Measurements from ENCODE around the gene SLC13A3.

SLC13A3 gene

GRCh38 chr20:46549188-46549972 lies 101.9 kb downstream of the SLC13A3 start:
- Histone ChIP-seq H3K27me3 (ENCODE audit: low read depth, low read length) (no peaks in the 10 kb centered on the region), H3K9me3 (ENCODE audit: control insufficient read depth in 1 of 2, low read length in 2 of 2) (no peaks in the 10 kb centered on the region), H3K36me3 (ENCODE audit: control insufficient read depth in 1 of 2, insufficient read depth in 2 of 2, low read length in 2 of 2) (no peaks in the 10 kb centered on the region), H3K4me1 (ENCODE audit: control insufficient read depth in 1 of 2, insufficient read depth in 2 of 2, low read length in 2 of 2) (no peaks in the 10 kb centered on the region), H3K27ac (ENCODE audit: low read length) (no peak overlapping the region), H3K4me3 (ENCODE audit: low read depth in 1 of 2, low read length in 2 of 2) (no peak overlapping the region)

- no peaks in the 10 kb centered on the region for H3K27me3 ChIP-seq (ENCODE audit: low read depth, low read length)
- no peaks in the 10 kb centered on the region for H3K36me3 ChIP-seq (ENCODE audit: control insufficient read depth in 1 of 2, insufficient read depth in 2 of 2, low read length in 2 of 2)
- no peaks in the 10 kb centered on the region for H3K9me3 ChIP-seq (ENCODE audit: control insufficient read depth in 1 of 2, low read length in 2 of 2)
- no peaks in the 10 kb centered on the region for H3K4me1 ChIP-seq (ENCODE audit: control insufficient read depth in 1 of 2, insufficient read depth in 2 of 2, low read length in 2 of 2)
- H3K4me3 ChIP-seq (ENCODE audit: low read depth in 1 of 2, low read length in 2 of 2): no peak overlapping the region
- H3K27ac ChIP-seq (ENCODE audit: low read length): no peak overlapping the region
Observed at GRCh38 chr20:46548688-46549087, 102.6 kb downstream of the SLC13A3 start.

- H3K36me3 ChIP-seq (ENCODE audit: control insufficient read depth in 1 of 2, insufficient read depth in 2 of 2, low read length in 2 of 2): no peaks in the 10 kb centered on the region
- H3K4me3 ChIP-seq (ENCODE audit: low read depth in 1 of 2, low read length in 2 of 2): no peak overlapping the region
- no peaks in the 10 kb centered on the region for H3K4me1 ChIP-seq (ENCODE audit: control insufficient read depth in 1 of 2, insufficient read depth in 2 of 2, low read length in 2 of 2)
- H3K9me3 ChIP-seq (ENCODE audit: control insufficient read depth in 1 of 2, low read length in 2 of 2): no peaks in the 10 kb centered on the region
- H3K27ac ChIP-seq (ENCODE audit: low read length): no peak overlapping the region
- H3K27me3 ChIP-seq (ENCODE audit: low read depth, low read length): no peaks in the 10 kb centered on the region
Observed at GRCh38 chr20:46547995-46548394, 103.3 kb downstream of the SLC13A3 start.

DNA sequence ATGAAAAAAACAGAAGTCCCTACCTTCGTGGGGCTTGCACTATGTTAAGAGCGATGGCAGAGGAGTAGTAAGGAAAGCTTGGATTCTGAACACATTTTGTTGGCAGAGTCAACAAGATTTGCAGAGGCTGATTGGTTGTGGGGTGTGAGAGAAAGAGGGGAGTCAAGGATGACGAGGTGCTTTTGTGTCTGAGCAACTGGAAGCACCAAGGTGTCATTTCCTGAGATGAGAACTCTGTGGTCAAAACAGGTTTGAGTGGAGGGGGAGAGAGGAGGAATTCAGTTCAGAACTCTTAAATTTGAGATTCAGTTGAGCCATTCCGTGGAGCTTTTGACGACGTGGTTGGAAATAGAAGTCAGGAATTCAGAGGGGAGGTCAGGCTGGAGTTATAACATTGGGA lies 104.3 kb downstream of the SLC13A3 start:
- no peak overlapping the region for H3K27ac ChIP-seq (ENCODE audit: low read length)
- no peaks in the 10 kb centered on the region for H3K27me3 ChIP-seq (ENCODE audit: low read depth, low read length)
- no peak overlapping the region for H3K4me3 ChIP-seq (ENCODE audit: low read depth in 1 of 2, low read length in 2 of 2)
- no peaks in the 10 kb centered on the region for H3K4me1 ChIP-seq (ENCODE audit: control insufficient read depth in 1 of 2, insufficient read depth in 2 of 2, low read length in 2 of 2)
- no peaks in the 10 kb centered on the region for H3K36me3 ChIP-seq (ENCODE audit: control insufficient read depth in 1 of 2, insufficient read depth in 2 of 2, low read length in 2 of 2)
- no peaks in the 10 kb centered on the region for H3K9me3 ChIP-seq (ENCODE audit: control insufficient read depth in 1 of 2, low read length in 2 of 2)

- H3K9me3 ChIP-seq (ENCODE audit: control insufficient read depth in 1 of 2, low read length in 2 of 2): no peaks in the 10 kb centered on the region
- H3K27ac ChIP-seq (ENCODE audit: low read length): no peak overlapping the region
- H3K4me1 ChIP-seq (ENCODE audit: control insufficient read depth in 1 of 2, insufficient read depth in 2 of 2, low read length in 2 of 2): no peaks in the 10 kb centered on the region
- no peaks in the 10 kb centered on the region for H3K27me3 ChIP-seq (ENCODE audit: low read depth, low read length)
- no peaks in the 10 kb centered on the region for H3K36me3 ChIP-seq (ENCODE audit: control insufficient read depth in 1 of 2, insufficient read depth in 2 of 2, low read length in 2 of 2)
- H3K4me3 ChIP-seq (ENCODE audit: low read depth in 1 of 2, low read length in 2 of 2): no peak overlapping the region
Observed at GRCh38 chr20:46546298-46546697, 105.0 kb downstream of the SLC13A3 start.

DNA sequence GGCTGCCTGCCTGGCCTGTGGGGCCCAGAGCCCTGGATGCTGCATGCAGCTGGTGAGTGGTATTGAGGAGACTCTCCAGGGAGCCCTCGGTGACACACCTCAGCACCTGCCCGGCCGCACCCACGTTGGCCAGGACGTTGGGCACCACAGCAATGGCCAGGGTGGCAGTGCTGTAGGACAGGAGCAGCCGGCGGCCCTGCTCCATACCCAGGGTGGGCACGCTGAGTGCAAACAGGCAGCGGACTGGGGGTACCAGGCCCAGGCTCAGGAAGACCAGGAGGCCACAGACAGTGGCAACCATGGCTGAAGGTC lies 105.5 kb downstream of the SLC13A3 start:
- Histone ChIP-seq H3K9me3 (ENCODE audit: control insufficient read depth in 1 of 2, low read length in 2 of 2) (no peaks in the 10 kb centered on the region), H3K4me3 (ENCODE audit: low read depth in 1 of 2, low read length in 2 of 2) (no peak overlapping the region), H3K27me3 (ENCODE audit: low read depth, low read length) (no peaks in the 10 kb centered on the region), H3K36me3 (ENCODE audit: control insufficient read depth in 1 of 2, insufficient read depth in 2 of 2, low read length in 2 of 2) (no peaks in the 10 kb centered on the region), H3K4me1 (ENCODE audit: control insufficient read depth in 1 of 2, insufficient read depth in 2 of 2, low read length in 2 of 2) (no peaks in the 10 kb centered on the region), H3K27ac (ENCODE audit: low read length) (no peak overlapping the region)

GRCh38 chr20:46545077-46545826 lies 106.0 kb downstream of the SLC13A3 start:
- Histone ChIP-seq H3K36me3 (ENCODE audit: control insufficient read depth in 1 of 2, insufficient read depth in 2 of 2, low read length in 2 of 2) (no peaks in the 10 kb centered on the region), H3K27me3 (ENCODE audit: low read depth, low read length) (no peaks in the 10 kb centered on the region), H3K9me3 (ENCODE audit: control insufficient read depth in 1 of 2, low read length in 2 of 2) (no peaks in the 10 kb centered on the region), H3K27ac (ENCODE audit: low read length) (no peak overlapping the region), H3K4me1 (ENCODE audit: control insufficient read depth in 1 of 2, insufficient read depth in 2 of 2, low read length in 2 of 2) (no peaks in the 10 kb centered on the region), H3K4me3 (ENCODE audit: low read depth in 1 of 2, low read length in 2 of 2) (no peak overlapping the region)

GRCh38 chr20:46544576-46544975 lies 106.7 kb downstream of the SLC13A3 start:
- H3K4me1 ChIP-seq (ENCODE audit: control insufficient read depth in 1 of 2, insufficient read depth in 2 of 2, low read length in 2 of 2): no peaks in the 10 kb centered on the region
- no peak overlapping the region for H3K27ac ChIP-seq (ENCODE audit: low read length)
- no peak overlapping the region for H3K4me3 ChIP-seq (ENCODE audit: low read depth in 1 of 2, low read length in 2 of 2)
- no peaks in the 10 kb centered on the region for H3K36me3 ChIP-seq (ENCODE audit: control insufficient read depth in 1 of 2, insufficient read depth in 2 of 2, low read length in 2 of 2)
- H3K9me3 ChIP-seq (ENCODE audit: control insufficient read depth in 1 of 2, low read length in 2 of 2): no peaks in the 10 kb centered on the region
- no peaks in the 10 kb centered on the region for H3K27me3 ChIP-seq (ENCODE audit: low read depth, low read length)

DNA sequence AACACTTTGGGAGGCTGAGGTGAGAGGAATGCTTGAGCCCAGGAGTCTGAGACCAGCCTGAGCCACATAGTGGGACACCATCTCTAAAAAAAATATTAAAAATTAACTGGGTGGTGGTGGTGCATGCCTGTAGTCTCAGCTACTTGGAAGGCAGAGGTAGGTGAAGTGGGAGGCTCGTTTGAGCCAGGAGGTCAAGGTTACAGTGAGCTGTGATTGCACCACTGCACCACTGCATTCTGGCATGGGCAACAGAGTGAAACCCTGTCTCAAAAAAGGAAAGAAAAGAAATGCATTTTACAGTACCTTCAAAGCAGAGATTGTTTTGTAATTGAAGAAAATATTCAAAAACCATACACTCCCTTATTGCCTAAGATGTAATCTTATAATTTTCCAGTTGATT lies 107.3 kb downstream of the SLC13A3 start:
- no peaks in the 10 kb centered on the region for H3K4me1 ChIP-seq (ENCODE audit: control insufficient read depth in 1 of 2, insufficient read depth in 2 of 2, low read length in 2 of 2)
- no peaks in the 10 kb centered on the region for H3K27me3 ChIP-seq (ENCODE audit: low read depth, low read length)
- no peak overlapping the region for H3K4me3 ChIP-seq (ENCODE audit: low read depth in 1 of 2, low read length in 2 of 2)
- H3K27ac ChIP-seq (ENCODE audit: low read length): no peak overlapping the region
- H3K9me3 ChIP-seq (ENCODE audit: control insufficient read depth in 1 of 2, low read length in 2 of 2): no peaks in the 10 kb centered on the region
- H3K36me3 ChIP-seq (ENCODE audit: control insufficient read depth in 1 of 2, insufficient read depth in 2 of 2, low read length in 2 of 2): no peaks in the 10 kb centered on the region

- Histone ChIP-seq H3K4me1 (ENCODE audit: control insufficient read depth in 1 of 2, insufficient read depth in 2 of 2, low read length in 2 of 2) (no peaks in the 10 kb centered on the region), H3K27ac (ENCODE audit: low read length) (no peak overlapping the region), H3K4me3 (ENCODE audit: low read depth in 1 of 2, low read length in 2 of 2) (no peak overlapping the region), H3K27me3 (ENCODE audit: low read depth, low read length) (no peaks in the 10 kb centered on the region), H3K36me3 (ENCODE audit: control insufficient read depth in 1 of 2, insufficient read depth in 2 of 2, low read length in 2 of 2) (no peaks in the 10 kb centered on the region), H3K9me3 (ENCODE audit: control insufficient read depth in 1 of 2, low read length in 2 of 2) (no peaks in the 10 kb centered on the region)
Observed at GRCh38 chr20:46543033-46543432, 108.2 kb downstream of the SLC13A3 start.

- H3K9me3 ChIP-seq (ENCODE audit: control insufficient read depth in 1 of 2, low read length in 2 of 2): no peaks in the 10 kb centered on the region
- H3K27ac ChIP-seq (ENCODE audit: low read length): no peak overlapping the region
- no peak overlapping the region for H3K4me3 ChIP-seq (ENCODE audit: low read depth in 1 of 2, low read length in 2 of 2)
- H3K27me3 ChIP-seq (ENCODE audit: low read depth, low read length): peaks cover 5% of the 10 kb centered on the region
- no peaks in the 10 kb centered on the region for H3K36me3 ChIP-seq (ENCODE audit: control insufficient read depth in 1 of 2, insufficient read depth in 2 of 2, low read length in 2 of 2)
- H3K4me1 ChIP-seq (ENCODE audit: control insufficient read depth in 1 of 2, insufficient read depth in 2 of 2, low read length in 2 of 2): no peaks in the 10 kb centered on the region
Observed at GRCh38 chr20:46541229-46541935, 109.9 kb downstream of the SLC13A3 start.

Measured in muscle layer of duodenum (tissue), 2 donors.